GM08714 (cell line): ENCODE results near the gene SACS.
"Not testable (repeated sequence)": the region's sequence is repeated elsewhere in the genome, so short reads cannot be mapped to it uniquely, and the experiment has no call there.

Source experiments
- H3K4me3 ChIP-seq: fragments of 200-500 bp; sonication (Bioruptor generic); 2 replicates; pipeline ENCODE4 v1.5.1; 2014; ENCODE audit warnings: mild to moderate bottlenecking, low read length, inconsistent platforms
- ZNF274 ChIP-seq: IDR thresholded peaks from 2 replicates; pipeline ENCODE4 v1.6.1; 2012; ENCODE audit warnings: mild to moderate bottlenecking, low read depth, low read length

Gene SACS

GRCh38 chr13:23414682-23415081, 18.8 kb downstream of the SACS start:
- H3K4me3 ChIP-seq = no peak overlapping the region
- no peak for TF ChIP-seq ZNF274

GRCh38 chr13:23411706-23412105, 21.8 kb downstream of the SACS start:
- TF ChIP-seq ZNF274 = no peak
- H3K4me3 ChIP-seq = no peak overlapping the region

- no peak for TF ChIP-seq ZNF274
- H3K4me3 ChIP-seq = no peak overlapping the region
Measured at GRCh38 chr13:23411220-23411619, 22.3 kb downstream of the SACS start.

GRCh38 chr13:23408026-23408425, 25.5 kb downstream of the SACS start:
- no peak for TF ChIP-seq ZNF274
- no peak overlapping the region for H3K4me3 ChIP-seq

- H3K4me3 ChIP-seq = not testable (repeated sequence)
Measured at GRCh38 chr13:23401156-23401555, 32.3 kb downstream of the SACS start.

- no peak for TF ChIP-seq ZNF274
- no peak overlapping the region for H3K4me3 ChIP-seq
Measured at GRCh38 chr13:23399347-23399746, 34.2 kb downstream of the SACS start.

- no peak overlapping the region for H3K4me3 ChIP-seq
- no peak for TF ChIP-seq ZNF274
Measured at GRCh38 chr13:23394821-23395220, 38.7 kb downstream of the SACS start.

- TF ChIP-seq ZNF274 = no peak
- H3K4me3 ChIP-seq = no peak overlapping the region
Measured at GRCh38 chr13:23392925-23393645, 40.4 kb downstream of the SACS start.

GRCh38 chr13:23392313-23392712, 41.2 kb downstream of the SACS start:
- no peak for TF ChIP-seq ZNF274
- H3K4me3 ChIP-seq = no peak overlapping the region

GRCh38 chr13:23391752-23392151, 41.8 kb downstream of the SACS start:
- TF ChIP-seq ZNF274 = no peak
- no peak overlapping the region for H3K4me3 ChIP-seq

- TF ChIP-seq ZNF274 = no peak
- H3K4me3 ChIP-seq = no peak overlapping the region
Measured at GRCh38 chr13:23386533-23386932, 47.0 kb downstream of the SACS start.

GRCh38 chr13:23385931-23386330, 47.6 kb downstream of the SACS start:
- no peak for TF ChIP-seq ZNF274
- H3K4me3 ChIP-seq = no peak overlapping the region

GRCh38 chr13:23384111-23384510, 49.4 kb downstream of the SACS start:
- TF ChIP-seq ZNF274 = no peak
- H3K4me3 ChIP-seq = no peak overlapping the region

- no peak for TF ChIP-seq ZNF274
- no peak overlapping the region for H3K4me3 ChIP-seq
Measured at GRCh38 chr13:23383151-23383550, 50.4 kb downstream of the SACS start.

GRCh38 chr13:23381866-23382265, 51.6 kb downstream of the SACS start:
- no peak for TF ChIP-seq ZNF274
- no peak overlapping the region for H3K4me3 ChIP-seq

- no peak overlapping the region for H3K4me3 ChIP-seq
Measured at GRCh38 chr13:23380534-23380933, 53.0 kb downstream of the SACS start.

More at GRCh38 chr13:23380534-23380933, 53.0 kb downstream of the SACS start:
- no peak for TF ChIP-seq ZNF274
